A549 treated with AZD2906 at 1 μM for 4 hours (cell line): Measurements from ENCODE around the gene MMP2. TPM values are rescaled to one million over a fixed set of nuclear protein-coding genes. Genes with fewer than 3 reads are reported as not detected.

Source experiments
- total RNA-seq: library from RNA; stranded (reverse); fragments of 200-300 nt; extraction: Qiagen RNA extraction; gene quantifications from 5 replicates; pipeline ENCODE4 v1.2.3, GENCODE V29; 2022

Gene MMP2
- total RNA-seq: 8.1 to 11.7 TPM (median 10.7 TPM) in 5 replicates

GRCh38 chr16:55478827-55479429 lies at the start of gene MMP2:
MMP2 (plus strand) TSS chr16:55479198; CDS start chr16:55479480, 282 bp downstream.

DNA sequence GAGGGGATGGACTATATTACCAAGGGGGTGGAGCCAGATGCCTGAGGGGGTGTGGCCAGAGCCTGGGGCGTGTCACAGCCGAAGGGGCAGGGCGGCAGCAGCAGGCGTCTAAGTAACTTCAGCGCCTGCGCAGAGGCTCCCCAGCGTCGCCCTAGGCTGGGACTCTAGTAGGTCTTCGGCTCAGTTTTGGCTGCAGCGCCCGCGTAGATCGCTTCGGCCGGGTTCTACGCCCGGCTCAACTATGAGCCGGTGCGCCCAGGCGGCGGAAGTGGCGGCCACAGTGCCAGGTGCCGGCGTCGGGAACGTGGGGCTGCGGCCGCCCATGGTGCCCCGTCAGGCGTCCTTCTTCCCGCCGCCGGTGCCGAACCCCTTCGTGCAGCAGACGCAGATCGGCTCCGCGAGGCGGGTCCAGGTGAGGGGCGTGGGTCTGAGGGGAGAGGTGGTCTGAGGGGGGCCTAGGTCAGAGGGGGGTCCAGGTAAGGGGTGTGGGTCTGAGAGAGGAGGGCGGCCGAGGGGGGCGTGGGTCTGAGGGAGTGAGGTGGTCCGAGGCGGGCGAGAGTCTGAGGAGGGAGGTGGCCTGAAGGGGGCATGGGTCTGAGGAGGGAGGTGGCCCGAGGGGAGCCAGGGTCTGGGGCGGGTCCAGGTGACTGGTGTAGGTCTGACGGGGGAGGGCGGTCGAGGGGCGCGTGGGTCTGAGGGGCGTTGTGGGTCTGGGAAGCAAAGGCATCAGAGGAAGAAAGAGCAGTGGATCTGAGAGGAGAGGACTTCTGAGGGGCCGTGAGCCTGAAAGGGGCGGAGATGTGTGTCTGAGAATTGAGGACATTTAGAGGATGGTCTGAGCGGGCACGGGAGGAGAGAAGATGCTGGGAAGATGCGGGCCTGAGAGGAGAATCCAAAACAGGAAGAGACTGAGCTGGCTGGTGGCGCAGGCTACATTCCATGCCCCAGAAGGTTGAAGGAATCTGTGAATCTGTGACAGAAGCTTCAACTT lies 30.2 kb downstream of the MMP2 start, which contains the start of gene LPCAT2:
Gene LPCAT2, plus strand, starts transcription at position 132 of the 991 bp plus-strand sequence. Its CDS starts 110 bp downstream, at position 242.

Other genes with a start within 250 kb of the MMP2 start
- gene IRX6, start 155.0 kb upstream of the MMP2 start, total RNA-seq: not detected in 5 replicates
- gene LPCAT2, start 29.9 kb downstream of the MMP2 start, total RNA-seq: 4.6 to 5.6 TPM (median 4.7 TPM) in 5 replicates
- 0.08 TPM in 1 of 5 replicates, not detected in the others for gene CAPNS2, start 87.5 kb downstream of the MMP2 start, total RNA-seq
- 0.03 to 0.09 TPM (median 0.06 TPM) in 5 replicates for gene SLC6A2, start 176.8 kb downstream of the MMP2 start, total RNA-seq